ENCODE results near the gene SLC35G4.
A peak's percentile ranks its signal among the peaks of the same experiment; 100 is the strongest.
"Not testable (repeated sequence)": the region's sequence is repeated elsewhere in the genome, so short reads cannot be mapped to it uniquely, and the experiment has no call there.

The SLC35G4 gene

GRCh38 chr18:11614981-11615380 lies 5.6 kb downstream of the SLC35G4 start:
- DNase-seq, result not testable (repeated sequence)

- DNase-seq, result not testable (repeated sequence)
These were observed 37.9 kb downstream of the SLC35G4 start for GRCh38 chr18:11647310-11647709.

- not testable (repeated sequence) for DNase-seq
These were observed 38.4 kb downstream of the SLC35G4 start for GRCh38 chr18:11647804-11648203.

GRCh38 chr18:11649839-11650238 lies 40.4 kb downstream of the SLC35G4 start:
- DNase-seq, result no peak

GRCh38 chr18:11651899-11652298 lies 42.5 kb downstream of the SLC35G4 start:
- no peak for DNase-seq

- DNase-seq, result no peak
These were observed 44.1 kb downstream of the SLC35G4 start for GRCh38 chr18:11653521-11653920.

GRCh38 chr18:11654736-11655605 lies 45.6 kb downstream of the SLC35G4 start:
- DNase-seq, result peak; percentile 10

- no peak for DNase-seq
These were observed 46.2 kb downstream of the SLC35G4 start for GRCh38 chr18:11655606-11655932.

- DNase-seq, result no peak
These were observed 47.8 kb downstream of the SLC35G4 start for GRCh38 chr18:11657152-11657551.

GRCh38 chr18:11657554-11657953 lies 48.2 kb downstream of the SLC35G4 start:
- DNase-seq, result no peak

GRCh38 chr18:11658019-11658418 lies 48.6 kb downstream of the SLC35G4 start:
- no peak for DNase-seq

GRCh38 chr18:11658989-11659388 lies 49.6 kb downstream of the SLC35G4 start:
- no peak for DNase-seq
